ENCODE data around the gene RFX2.
A peak's percentile ranks its signal among the peaks of the same experiment; 100 is the strongest.

Gene RFX2

GRCh38 chr19:6059988-6060599, 50.2 kb downstream of the RFX2 start:
- no peak for DNase-seq (ENCODE audit: low read depth)

- DNase-seq (ENCODE audit: low read depth), result no peak
These were observed 50.8 kb downstream of the RFX2 start for GRCh38 chr19:6059396-6059947.

GRCh38 chr19:6058518-6059201, 51.6 kb downstream of the RFX2 start:
- DNase-seq (ENCODE audit: low read depth), result no peak

- DNase-seq (ENCODE audit: low read depth), result no peak
These were observed 52.4 kb downstream of the RFX2 start for GRCh38 chr19:6057651-6058517.

GRCh38 chr19:6056801-6057650, 53.3 kb downstream of the RFX2 start:
- DNase-seq (ENCODE audit: low read depth), result peak; percentile 97

- no peak for DNase-seq (ENCODE audit: low read depth)
These were observed 54.0 kb downstream of the RFX2 start for GRCh38 chr19:6056282-6056741.

- DNase-seq (ENCODE audit: low read depth), result no peak
These were observed 55.1 kb downstream of the RFX2 start for GRCh38 chr19:6055013-6055795.

GRCh38 chr19:6048793-6049405, 61.4 kb downstream of the RFX2 start:
- DNase-seq (ENCODE audit: low read depth), result peak; percentile 57

- DNase-seq (ENCODE audit: low read depth), result no peak
These were observed 62.0 kb downstream of the RFX2 start for GRCh38 chr19:6048348-6048747.

GRCh38 chr19:6047741-6048251, 62.5 kb downstream of the RFX2 start:
- DNase-seq (ENCODE audit: low read depth), result peak; percentile 47

- DNase-seq (ENCODE audit: low read depth), result no peak
These were observed 63.0 kb downstream of the RFX2 start for GRCh38 chr19:6047256-6047655.

GRCh38 chr19:6045108-6045507, 65.2 kb downstream of the RFX2 start:
- DNase-seq (ENCODE audit: low read depth), result no peak

GRCh38 chr19:6044056-6044805, 66.1 kb downstream of the RFX2 start:
- no peak for DNase-seq (ENCODE audit: low read depth)

GRCh38 chr19:6042776-6043726, 67.2 kb downstream of the RFX2 start:
- no peak for DNase-seq (ENCODE audit: low read depth)

- no peak for DNase-seq (ENCODE audit: low read depth)
These were observed 68.3 kb downstream of the RFX2 start for GRCh38 chr19:6041991-6042481.

- no peak for DNase-seq (ENCODE audit: low read depth)
These were observed 69.2 kb downstream of the RFX2 start for GRCh38 chr19:6041071-6041470.

- DNase-seq (ENCODE audit: low read depth), result peak; percentile 57
These were observed 70.6 kb downstream of the RFX2 start for GRCh38 chr19:6039566-6040225.

All from fibroblast of gingiva (primary cell).